Tibial nerve (tissue), 4 donors: ENCODE results near the gene KIAA1217.

Experiments used
- EP300 ChIP-seq, 2 donors: sonication (generic); formaldehyde crosslinking; IDR thresholded peaks; one replicate each; pipeline ENCODE4 v1.6.1; 2017; ENCODE audit warnings: antibody characterized with exemption in 2 of 2, mild to moderate bottlenecking in 1 of 2
- TF ChIP-seq, protein P1 (sequence below), 5 experiments: fragments of 200-600 bp in 3 of 5; fragments of 450-650 bp in 2 of 5; sonication (generic) in 3 of 5; IDR thresholded peaks; one replicate each; pipeline ENCODE4 v1.5.1; 2016 to 2019; ENCODE audit warnings: antibody characterized with exemption in 5 of 5, mild to moderate bottlenecking in 3 of 5, moderate library complexity in 2 of 5

DNA sequence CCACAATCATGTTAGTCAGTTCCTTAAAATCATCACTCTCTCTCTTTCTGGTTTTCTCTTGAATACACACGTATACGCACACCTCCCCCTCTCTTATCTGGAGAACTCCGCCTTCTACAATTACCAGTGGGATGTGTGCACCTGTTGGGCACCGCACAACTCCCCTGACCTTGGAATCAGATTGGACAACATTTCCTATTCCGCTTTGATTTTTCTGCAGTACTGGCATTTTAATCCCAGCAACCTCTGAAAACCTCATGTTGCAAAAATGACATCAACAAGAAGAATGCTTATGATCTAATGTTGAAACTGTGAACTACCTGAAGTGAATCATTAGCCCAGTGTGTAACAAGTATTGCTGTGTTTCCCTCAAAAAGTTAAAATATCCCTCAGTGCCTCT, 109.6 kb downstream of the KIAA1217 start:
- TF ChIP-seq, protein P1, sequence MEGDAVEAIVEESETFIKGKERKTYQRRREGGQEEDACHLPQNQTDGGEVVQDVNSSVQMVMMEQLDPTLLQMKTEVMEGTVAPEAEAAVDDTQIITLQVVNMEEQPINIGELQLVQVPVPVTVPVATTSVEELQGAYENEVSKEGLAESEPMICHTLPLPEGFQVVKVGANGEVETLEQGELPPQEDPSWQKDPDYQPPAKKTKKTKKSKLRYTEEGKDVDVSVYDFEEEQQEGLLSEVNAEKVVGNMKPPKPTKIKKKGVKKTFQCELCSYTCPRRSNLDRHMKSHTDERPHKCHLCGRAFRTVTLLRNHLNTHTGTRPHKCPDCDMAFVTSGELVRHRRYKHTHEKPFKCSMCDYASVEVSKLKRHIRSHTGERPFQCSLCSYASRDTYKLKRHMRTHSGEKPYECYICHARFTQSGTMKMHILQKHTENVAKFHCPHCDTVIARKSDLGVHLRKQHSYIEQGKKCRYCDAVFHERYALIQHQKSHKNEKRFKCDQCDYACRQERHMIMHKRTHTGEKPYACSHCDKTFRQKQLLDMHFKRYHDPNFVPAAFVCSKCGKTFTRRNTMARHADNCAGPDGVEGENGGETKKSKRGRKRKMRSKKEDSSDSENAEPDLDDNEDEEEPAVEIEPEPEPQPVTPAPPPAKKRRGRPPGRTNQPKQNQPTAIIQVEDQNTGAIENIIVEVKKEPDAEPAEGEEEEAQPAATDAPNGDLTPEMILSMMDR (IDR thresholded peaks at IDR 0.05): no peak
- no peak for TF ChIP-seq EP300 (IDR thresholded peaks at IDR 0.05)
